ENCODE data around the gene GRK3.
"Not testable (repeated sequence)": the region's sequence is repeated elsewhere in the genome, so short reads cannot be mapped to it uniquely, and the experiment has no call there.

GRK3 gene

GRCh38 chr22:25552405-25552804, 12.1 kb upstream of the GRK3 start:
- not testable (repeated sequence) for DNase-seq

DNA sequence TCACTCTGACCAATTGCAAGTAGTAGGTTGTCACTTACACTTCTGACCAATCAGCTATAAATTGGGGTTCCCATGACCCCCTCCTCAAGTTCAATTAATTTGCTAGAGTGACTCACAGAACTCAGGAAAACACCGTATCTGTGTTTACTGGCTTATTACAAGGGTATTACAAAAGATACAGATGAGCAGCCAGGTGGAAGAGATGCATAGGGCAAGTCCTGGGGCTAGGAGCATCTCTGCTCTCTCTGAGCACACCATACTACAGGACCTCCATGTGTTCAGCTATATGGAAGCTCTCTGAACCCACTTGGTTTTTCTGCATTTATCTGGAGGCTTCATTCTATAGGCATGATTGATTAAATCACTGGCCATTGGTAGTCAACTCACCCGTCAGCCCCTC, 11.3 kb upstream of the GRK3 start:
- DNase-seq = no peak

GRCh38 chr22:25554238-25554671, 10.2 kb upstream of the GRK3 start:
- DNase-seq = no peak

- DNase-seq = no peak
Measured at GRCh38 chr22:25554689-25555088, 9.8 kb upstream of the GRK3 start.

- no peak for DNase-seq
Measured at GRCh38 chr22:25555586-25555985, 8.9 kb upstream of the GRK3 start.

- no peak for DNase-seq
Measured at GRCh38 chr22:25557218-25557617, 7.3 kb upstream of the GRK3 start.

GRCh38 chr22:25558341-25558740, 6.1 kb upstream of the GRK3 start:
- DNase-seq = no peak

DNA sequence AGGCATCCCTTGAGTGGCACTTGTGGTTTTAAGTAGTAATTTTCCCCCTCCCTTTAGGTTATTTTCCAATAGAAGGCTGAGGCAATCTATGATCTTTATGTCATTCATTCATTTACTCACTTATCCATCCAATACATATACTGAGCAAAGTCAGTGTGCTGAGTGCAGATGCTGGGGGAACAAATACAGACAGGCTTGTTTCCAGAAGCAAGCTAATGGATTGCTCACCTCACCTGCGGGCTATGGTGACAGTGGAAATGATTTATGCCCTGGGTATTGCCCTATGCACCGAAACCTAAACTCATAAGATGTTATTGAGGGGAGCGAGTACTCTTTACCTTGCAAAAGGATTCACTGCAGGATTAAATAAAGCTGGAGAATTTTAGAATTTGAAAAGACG, 4.6 kb upstream of the GRK3 start:
- DNase-seq = peak; percentile 44

GRCh38 chr22:25561182-25561581, 3.3 kb upstream of the GRK3 start:
- not testable (repeated sequence) for DNase-seq

DNA sequence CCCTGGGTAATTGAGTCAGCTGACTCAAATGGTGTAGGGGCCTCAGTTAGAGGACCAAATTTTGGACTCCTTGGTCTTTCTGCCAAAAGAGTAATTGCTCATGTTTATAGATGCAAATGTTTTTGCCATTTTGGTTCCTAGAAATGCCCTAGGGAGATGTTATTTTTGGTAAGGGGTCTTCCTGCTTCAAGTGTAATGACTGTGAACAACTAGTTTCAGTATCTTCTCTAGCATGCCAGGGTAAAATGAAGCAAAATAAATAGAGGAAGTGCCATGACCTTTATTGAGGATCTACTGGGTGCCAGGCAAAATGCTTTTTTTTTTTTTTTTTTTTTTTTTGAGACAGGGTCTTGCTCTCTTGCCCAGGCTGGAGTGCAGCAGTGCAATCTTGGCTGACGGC, 2.5 kb upstream of the GRK3 start:
- DNase-seq = not testable (repeated sequence)

DNA sequence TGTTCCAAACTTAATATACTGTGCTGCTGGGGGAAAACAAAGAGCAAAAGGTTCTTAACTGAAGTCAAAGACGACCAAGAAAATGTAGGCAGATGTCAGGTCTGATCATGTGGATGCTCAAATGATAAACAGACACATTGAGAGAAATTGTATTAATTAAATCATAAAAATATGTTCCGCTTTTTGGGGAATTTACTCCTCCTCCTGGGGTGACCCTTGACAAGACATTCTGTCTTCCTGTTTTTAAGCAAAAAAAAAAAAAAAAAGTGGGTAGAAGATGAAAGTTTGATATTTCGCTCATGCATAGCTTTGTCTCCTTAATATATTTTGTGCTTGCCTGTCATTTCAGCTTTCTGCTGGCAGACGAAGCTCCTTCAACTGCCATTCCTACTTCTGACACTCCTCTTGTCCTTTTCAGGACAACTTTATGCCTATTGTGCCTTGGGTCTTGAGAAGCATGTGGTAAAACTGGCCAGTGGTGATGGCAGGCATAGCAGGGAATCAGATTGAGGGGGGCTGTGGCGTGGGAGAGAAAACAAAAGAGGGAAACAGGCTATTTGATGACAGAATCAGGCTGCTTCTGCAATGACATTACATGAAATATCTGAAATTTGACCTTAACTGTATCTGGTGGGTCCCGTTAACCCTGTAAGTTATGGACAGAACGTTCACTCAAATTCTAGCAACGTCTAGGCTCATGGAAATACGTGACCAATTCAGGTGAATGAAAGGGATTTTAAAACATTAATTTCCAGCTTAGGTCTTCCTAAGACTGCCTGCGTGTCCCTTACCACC, 1.3 kb upstream of the GRK3 start:
- DNase-seq = not testable (repeated sequence)

- DNase-seq = no peak
Measured at GRCh38 chr22:25563761-25564319, 635 bp upstream of the GRK3 start.

- DNase-seq = no peak
Measured at GRCh38 chr22:25564979-25565677, 653 bp downstream of the GRK3 start.

DNA sequence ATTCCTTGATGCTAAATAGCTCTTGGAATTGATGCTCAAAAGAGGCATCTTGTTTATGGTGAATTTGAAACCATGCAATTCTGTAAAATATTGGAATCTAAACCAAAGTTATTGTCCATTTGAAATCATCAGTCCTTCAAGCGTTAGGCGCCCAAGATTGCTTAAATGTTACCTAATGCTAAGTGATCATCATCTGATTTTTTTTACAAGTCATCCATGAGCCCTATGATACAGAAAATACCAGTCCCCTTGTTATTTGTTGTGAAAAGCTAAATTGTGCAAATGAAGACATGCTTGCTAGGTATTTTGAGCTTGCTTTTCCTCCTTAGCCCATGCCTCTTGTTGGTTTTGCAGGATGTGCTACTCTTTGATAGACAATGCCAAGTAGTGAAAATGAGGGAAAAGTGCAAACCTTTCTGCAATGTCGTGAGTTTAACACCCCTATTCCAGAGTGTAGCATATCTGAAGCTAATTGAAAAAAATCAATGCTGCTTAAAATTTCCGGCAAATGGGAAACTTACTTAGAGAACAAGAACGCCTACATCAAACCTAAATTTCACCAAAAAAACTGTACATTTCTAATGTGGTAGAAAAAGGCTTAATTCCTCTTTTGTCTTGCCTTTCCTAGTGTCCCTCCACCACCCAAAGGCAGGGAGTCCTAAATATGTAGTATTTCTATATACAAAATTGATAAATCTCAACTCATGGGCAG, 1.9 kb downstream of the GRK3 start:
- no peak for DNase-seq

- no peak for DNase-seq
Measured at GRCh38 chr22:25566898-25567235, 2.4 kb downstream of the GRK3 start.

GRCh38 chr22:25567251-25567675, 2.8 kb downstream of the GRK3 start:
- DNase-seq = no peak

GRCh38 chr22:25568066-25568465, 3.6 kb downstream of the GRK3 start:
- not testable (repeated sequence) for DNase-seq

GRCh38 chr22:25569361-25569760, 4.9 kb downstream of the GRK3 start:
- no peak for DNase-seq

- DNase-seq = no peak
Measured at GRCh38 chr22:25569983-25570382, 5.5 kb downstream of the GRK3 start.

DNA sequence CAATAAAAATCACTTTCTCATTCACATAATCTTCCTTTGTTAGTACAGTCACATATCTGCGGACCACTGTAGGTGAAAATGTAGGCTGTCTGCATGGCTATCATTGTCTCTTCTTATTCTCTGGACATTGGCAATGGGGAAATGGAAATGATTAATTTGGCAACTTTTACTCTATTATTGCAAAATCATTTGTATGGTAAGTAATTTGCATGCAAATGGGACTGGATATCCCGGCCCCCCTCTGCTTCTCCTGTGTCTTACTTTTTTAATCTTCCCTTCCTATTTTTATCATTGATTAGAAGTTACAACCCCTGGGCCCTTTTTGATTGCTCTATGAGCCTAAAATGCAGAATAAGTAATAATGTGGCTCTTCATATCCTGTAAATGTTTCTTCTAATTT, 6.0 kb downstream of the GRK3 start:
- DNase-seq = no peak

DNA sequence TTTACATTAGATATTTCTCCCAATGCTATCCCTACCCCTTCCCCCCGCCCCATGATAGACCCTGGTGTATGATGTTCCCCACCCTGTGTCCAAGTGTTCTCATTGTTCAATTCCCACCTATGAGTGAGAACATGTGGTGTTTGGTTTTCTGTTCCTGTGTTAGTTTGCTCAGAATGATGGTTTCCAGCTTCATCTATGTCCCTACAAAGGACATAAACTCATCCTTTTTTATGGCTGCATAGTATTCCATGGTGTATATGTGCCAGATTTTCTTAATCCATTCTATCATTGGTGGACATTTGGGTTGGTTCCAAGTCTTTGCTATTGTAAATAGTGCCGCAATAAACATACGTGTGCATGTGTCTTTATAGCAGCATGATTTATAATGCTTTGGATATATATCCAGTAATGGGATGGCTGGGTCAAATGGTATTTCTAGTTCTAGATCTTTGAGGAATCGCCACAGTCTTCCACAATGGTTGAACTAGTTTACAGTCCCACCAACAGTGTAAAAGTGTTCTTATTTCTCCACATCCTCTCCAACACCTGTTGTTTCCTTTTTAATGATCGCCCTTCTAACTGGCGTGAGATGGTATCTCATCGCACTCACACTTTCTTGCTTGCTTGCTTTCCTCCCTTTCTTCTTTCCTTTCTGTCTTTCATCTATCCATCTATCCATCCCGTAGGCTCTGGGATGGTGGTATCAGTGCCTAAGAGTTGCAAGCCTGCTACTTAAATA, 7.7 kb downstream of the GRK3 start:
- DNase-seq = not testable (repeated sequence)

- no peak for DNase-seq
Measured at GRCh38 chr22:25572708-25573171, 8.3 kb downstream of the GRK3 start.

- no peak for DNase-seq
Measured at GRCh38 chr22:25573841-25574240, 9.4 kb downstream of the GRK3 start.

Data from NCI-H187 treated with DMSO at 0.1 percent for 48 hours (cell line).